Measurements from ENCODE around the gene LRCH1. TPM values are rescaled to one million over a fixed set of nuclear protein-coding genes. Genes with fewer than 3 reads are reported as not detected.

LRCH1 gene
- total and polyA plus RNA-seq, 10 of the 15 experiments (the other 5 are each of a cell fraction or from before 2014, with no cell fraction given), result 5.3 to 48.9 (median 14.4) TPM

GRCh38 chr13:46801858-46802257, 248.9 kb downstream of the LRCH1 start:
- Histone ChIP-seq H3K4me3 (no peak overlapping the region), H3K36me3 (ENCODE audit: control insufficient read depth in 2 of 2, insufficient read depth in 2 of 2, low read length in 1 of 2) (no peaks in the 10 kb centered on the region), H2AFZ (ENCODE audit: control insufficient read depth, low read depth, low read length) (no peak overlapping the region), H3K4me2 (ENCODE audit: control insufficient read depth, insufficient read depth) (no peak overlapping the region), H3K9ac (ENCODE audit: control insufficient read depth, insufficient read depth, low read length) (no peak overlapping the region), H3K9me3 (replicated peaks; ENCODE audit: control insufficient read depth, insufficient read depth, low read length) (no peaks in the 10 kb centered on the region), H3K27me3 (replicated peaks in 1 of 2; ENCODE audit: control insufficient read depth in 2 of 2, insufficient read depth in 2 of 2, low read length in 1 of 2) (no peaks in the 10 kb centered on the region; a peak in 1 of 4 replicates), H3K27ac (ENCODE audit: control insufficient read depth, insufficient read depth) (no peak overlapping the region), H3K79me2 (ENCODE audit: control insufficient read depth, insufficient read depth, low read length) (peaks cover 1% of the 10 kb centered on the region), H4K20me1 (ENCODE audit: control insufficient read depth, insufficient read depth) (no peaks in the 10 kb centered on the region), H3K4me1 (ENCODE audit: control insufficient read depth, insufficient read depth, low read length) (no peaks in the 10 kb centered on the region)
- ATAC-seq (no peak), DNase-seq (ENCODE audit: low read depth, low spot score) (no peak), FAIRE-seq (no peak)
- ChIA-PET POLR2A (no interaction called here), CTCF (interaction anchor here (0.6 to 1.2 kb wide), 4 partner anchors 35 to 351 kb away, joined by 3 read pairs; no protein-coding TSS in a partner anchor), SMC1A (ENCODE audit: uncharacterized antibody, unreplicated experiment) (interaction anchor here (1.0 to 1.3 kb wide), 2 partner anchors 16 to 53 kb away, joined by 3 to 4 read pairs; no protein-coding TSS in a partner anchor), RAD21 (ENCODE audit: unreplicated experiment) (interaction anchor here (0.6 kb wide), 1 partner anchor 220 kb away, joined by 3 read pairs; no protein-coding TSS in a partner anchor)
- intact Hi-C loops (cut with micrococcal nuclease; ENCODE audit: unreplicated experiment) (no loop called here), in situ Hi-C loops (cut with MboI) (no loop called here)
- no TSS peak for BruUV-seq (replicated peaks)
- TF ChIP-seq ATF7 (IDR thresholded peaks at IDR 0.05; ENCODE audit: low read depth) (no peak), SMC3 (IDR thresholded peaks at IDR 0.05; ENCODE audit: borderline replicate concordance, low read length) (no peak), CREM (IDR thresholded peaks at IDR 0.05; ENCODE audit: low read depth) (no peak), NRF1 (conservative IDR thresholded peaks at IDR 0.05; ENCODE audit: low read depth, low read length) (no peak), ZNF622 (IDR thresholded peaks at IDR 0.05) (no peak), TBL1XR1 (IDR thresholded peaks at IDR 0.05; ENCODE audit: low read depth, low read length) (no peak), FOXK2 (IDR thresholded peaks at IDR 0.05) (no peak), JUNB (IDR thresholded peaks at IDR 0.05) (no peak)
- 33% methylated on average over 1 of the region's 1 CpG for WGBS (ENCODE audit: insufficient coverage, insufficient replicate concordance, low lambda C conversion rate, missing lambda C conversion rate)

Small RNA genes within 50 kb of the gene (small RNA-seq; reads per million reads assigned to genes)
- gene AL359880.1, result not detected

Other genes starting within 250 kb of the LRCH1 start
- gene RUBCNL, start 165.9 kb upstream of the LRCH1 start, total RNA-seq (2014; rRNA removed), result 49.5 and 51.9 TPM in 2 replicates
- gene RUBCNL, start 165.9 kb upstream of the LRCH1 start, total RNA-seq (2014; rRNA removed; fragmentation: Illumina TruSeq; extraction: Trizol), result 37.2 and 38.6 TPM in 2 replicates
- 39.2 and 41.8 TPM in 2 replicates for gene RUBCNL, start 165.9 kb upstream of the LRCH1 start, total RNA-seq (2021)
- gene RUBCNL, start 165.9 kb upstream of the LRCH1 start, polyA plus RNA-seq (2011; rRNA removed), result 0.48 and 0.71 TPM in 2 replicates
- 39.2 and 43.0 TPM in 2 replicates for gene RUBCNL, start 165.9 kb upstream of the LRCH1 start, polyA plus RNA-seq (2014; fragmentation: Illumina TruSeq; extraction: Trizol)
- gene RUBCNL, start 165.9 kb upstream of the LRCH1 start, polyA plus RNA-seq (2014; fragmentation: Nextera tagmentation; extraction: Ambion mirVana), result 10 to 100 TPM; 21.4 to 28.5 TPM
- gene RUBCNL, start 165.9 kb upstream of the LRCH1 start, polyA plus RNA-seq (2014; rRNA removed), result 33.2 and 36.3 TPM in 2 replicates
- 10 to 100 TPM; 42.4 to 45.0 TPM for gene RUBCNL, start 165.9 kb upstream of the LRCH1 start, polyA plus RNA-seq (2016; fragmentation: Nextera tagmentation; extraction: Ambion mirVana)
- 142 and 149 TPM in 2 replicates for gene ESD, start 244.0 kb downstream of the LRCH1 start, total RNA-seq (2014; rRNA removed)
- gene ESD, start 244.0 kb downstream of the LRCH1 start, total RNA-seq (2014; rRNA removed; fragmentation: Illumina TruSeq; extraction: Trizol), result 179 and 182 TPM in 2 replicates
- 105 and 112 TPM in 2 replicates for gene ESD, start 244.0 kb downstream of the LRCH1 start, total RNA-seq (2021)
- gene ESD, start 244.0 kb downstream of the LRCH1 start, polyA plus RNA-seq (2011; rRNA removed), result 135 and 181 TPM in 2 replicates
- gene ESD, start 244.0 kb downstream of the LRCH1 start, polyA plus RNA-seq (2014; fragmentation: Illumina TruSeq; extraction: Trizol), result 211 and 284 TPM in 2 replicates
- 100 to 1,000 TPM; 298 to 387 TPM for gene ESD, start 244.0 kb downstream of the LRCH1 start, polyA plus RNA-seq (2014; fragmentation: Nextera tagmentation; extraction: Ambion mirVana)
- 122 and 139 TPM in 2 replicates for gene ESD, start 244.0 kb downstream of the LRCH1 start, polyA plus RNA-seq (2014; rRNA removed)
- gene ESD, start 244.0 kb downstream of the LRCH1 start, polyA plus RNA-seq (2016; fragmentation: Nextera tagmentation; extraction: Ambion mirVana), result 100 to 1,000 TPM; 220 to 227 TPM

All from GM12878 (cell line).